Keratinocyte (primary cell): Measurements from ENCODE around the gene RUNX1. TPM values are rescaled to one million over a fixed set of nuclear protein-coding genes. Genes with fewer than 3 reads are reported as not detected.

Source experiments
- DNase-seq: peaks from one replicate; pipeline ENCODE4 v3.0.0-alpha.2; 2011; ENCODE audit warnings: low read depth, missing footprints, low spot score
- FAIRE-seq: peaks from 2 replicates; lab custom pipeline; 2011; peaks lifted over from hg19 to GRCh38; lab: Jason Lieb, UNC
- H2AFZ ChIP-seq: 2 replicates; pipeline ENCODE4 v1.6.0; 2012; ENCODE audit warnings: low read length, control low read depth, inconsistent platforms; ENCODE audit not compliant: control insufficient read depth
- H3K27ac ChIP-seq: 2 replicates; pipeline ENCODE4 v1.5.1; 2011; ENCODE audit warnings: low read length; ENCODE audit not compliant: control insufficient read depth, insufficient read depth
- H3K27me3 ChIP-seq: 3 replicates; pipeline ENCODE4 v1.6.0; 2011; ENCODE audit warnings: low read length; ENCODE audit not compliant: control insufficient read depth, insufficient read depth; ENCODE audit errors: extremely low read depth
- H3K36me3 ChIP-seq, 2 experiments: 2 replicates in 1 of 2; 3 replicates in 1 of 2; pipeline ENCODE4 v1.5.1; 2011; ENCODE audit warnings: low read length in 2 of 2, mild to moderate bottlenecking in 1 of 2; ENCODE audit not compliant: control insufficient read depth in 2 of 2, insufficient read depth in 2 of 2; ENCODE audit errors: extremely low read depth in 1 of 2
- H3K4me1 ChIP-seq: 3 replicates; pipeline ENCODE4 v1.5.1; 2011; ENCODE audit warnings: low read length; ENCODE audit not compliant: control insufficient read depth, insufficient read depth; ENCODE audit errors: extremely low read depth
- H3K4me2 ChIP-seq: 3 replicates; pipeline ENCODE4 v1.6.0; 2011; ENCODE audit warnings: low read depth, low read length; ENCODE audit not compliant: control insufficient read depth, insufficient read depth; ENCODE audit errors: extremely low read depth
- H3K4me3 ChIP-seq, 3 experiments: fragments of 200-600 bp in 1 of 3; sonication (generic) in 1 of 3; 2 replicates in 2 of 3; 3 replicates in 1 of 3; pipeline ENCODE4 v1.5.1; 2011 to 2016; ENCODE audit warnings: low read length in 3 of 3, mild to moderate bottlenecking in 3 of 3, control low read depth in 2 of 3, inconsistent platforms in 1 of 3, low read depth in 1 of 3, mixed read lengths in 1 of 3, mixed run types in 1 of 3, moderate library complexity in 1 of 3; ENCODE audit not compliant: control insufficient read depth in 2 of 3, insufficient read depth in 2 of 3; ENCODE audit errors: extremely low read depth in 1 of 3
- H3K79me2 ChIP-seq: 2 replicates; pipeline ENCODE4 v1.6.0; 2012; ENCODE audit warnings: low read length; ENCODE audit not compliant: control insufficient read depth, insufficient read depth
- H3K9ac ChIP-seq: 3 replicates; pipeline ENCODE4 v1.6.0; 2011; ENCODE audit warnings: low read length; ENCODE audit not compliant: control insufficient read depth, insufficient read depth; ENCODE audit errors: extremely low read depth
- H3K9me1 ChIP-seq: 3 replicates; pipeline ENCODE4 v1.6.0; 2011; ENCODE audit warnings: low read length; ENCODE audit not compliant: control insufficient read depth, insufficient read depth; ENCODE audit errors: extremely low read depth
- H3K9me3 ChIP-seq: 2 replicates; pipeline ENCODE4 v1.5.1; 2012; ENCODE audit warnings: low read depth, low read length; ENCODE audit not compliant: control insufficient read depth
- H4K20me1 ChIP-seq: 3 replicates; pipeline ENCODE4 v1.6.0; 2011; ENCODE audit warnings: low read length; ENCODE audit not compliant: control insufficient read depth, insufficient read depth; ENCODE audit errors: extremely low read depth
- EZH2 ChIP-seq: IDR thresholded peaks from one replicate; pipeline ENCODE4 v1.6.1; 2012; ENCODE audit warnings: inconsistent platforms, mild to moderate bottlenecking, low read length, moderate library complexity
- dilution Hi-C: fragments of 300-500 bp; cut with MboI; formaldehyde crosslinking; loops from one replicate; pipeline ENCODE4 v1.7.0; 2020; ENCODE audit warnings: low sequenced_read_pairs; ENCODE audit not compliant: extremely low pct_ligation_motif_present
- polyA plus RNA-seq, 5 experiments: library from polyadenylated mRNA; depleted of rRNA in 3 of 5; stranded (reverse) in 3 of 5; stranded (forward) in 1 of 5; unstranded in 1 of 5; fragments of >200 nt; gene quantifications; 1 replicate in 1 of 5; 2 replicates in 3 of 5; 3 replicates in 1 of 5; pipeline versions ENCODE4 v1.2.1 to v1.2.3, GENCODE V29; 2011 to 2012; ENCODE audit warnings: missing spikeins in 2 of 5, low read depth in 1 of 5, low replicate concordance in 1 of 5
- TF ChIP-seq, protein P1 (sequence below), 3 experiments: IDR thresholded peaks in 1 of 3; conservative IDR thresholded peaks in 1 of 3; optimal IDR thresholded peaks in 1 of 3; 2 replicates in 2 of 3; 3 replicates in 1 of 3; pipeline versions ENCODE3 to v1.5.1; 2011; ENCODE audit warnings: low read length in 3 of 3, mild to moderate bottlenecking in 3 of 3, moderate library complexity in 2 of 3, control low read depth in 1 of 3, inconsistent platforms in 1 of 3; ENCODE audit not compliant: insufficient read depth in 2 of 3; ENCODE audit errors: extremely low read depth in 1 of 3

The RUNX1 gene
- polyA plus RNA-seq, 1 donor (not counting 4 experiments of a cell fraction or from before 2014, with no cell fraction given): 44.9 TPM

DNA sequence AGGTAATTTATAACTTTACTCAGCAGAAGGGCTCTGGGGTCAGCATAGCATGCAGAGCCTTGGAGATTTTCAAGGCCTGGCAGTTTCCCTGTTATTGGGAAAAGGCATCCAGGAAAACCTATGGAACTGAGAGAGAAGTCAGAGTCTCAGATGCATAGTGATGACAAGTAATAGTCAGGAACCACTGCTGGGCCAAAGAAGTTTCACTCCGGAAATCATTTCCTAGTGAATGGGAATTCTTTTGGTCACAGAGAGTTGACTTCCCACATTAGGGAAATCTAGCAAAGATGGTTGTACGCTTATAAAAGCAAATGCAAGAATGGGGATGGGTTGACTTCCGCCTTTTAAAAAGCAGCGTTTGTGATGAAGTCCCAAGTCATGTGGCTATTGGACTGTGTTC lies 28.4 kb upstream of the RUNX1 start:
- no peak overlapping the region for H3K4me3 ChIP-seq
- no peaks in the 10 kb centered on the region for H3K27me3 ChIP-seq
- H3K9ac ChIP-seq: no peak overlapping the region
- no peak overlapping the region for H3K4me2 ChIP-seq
- TF ChIP-seq, protein P1, sequence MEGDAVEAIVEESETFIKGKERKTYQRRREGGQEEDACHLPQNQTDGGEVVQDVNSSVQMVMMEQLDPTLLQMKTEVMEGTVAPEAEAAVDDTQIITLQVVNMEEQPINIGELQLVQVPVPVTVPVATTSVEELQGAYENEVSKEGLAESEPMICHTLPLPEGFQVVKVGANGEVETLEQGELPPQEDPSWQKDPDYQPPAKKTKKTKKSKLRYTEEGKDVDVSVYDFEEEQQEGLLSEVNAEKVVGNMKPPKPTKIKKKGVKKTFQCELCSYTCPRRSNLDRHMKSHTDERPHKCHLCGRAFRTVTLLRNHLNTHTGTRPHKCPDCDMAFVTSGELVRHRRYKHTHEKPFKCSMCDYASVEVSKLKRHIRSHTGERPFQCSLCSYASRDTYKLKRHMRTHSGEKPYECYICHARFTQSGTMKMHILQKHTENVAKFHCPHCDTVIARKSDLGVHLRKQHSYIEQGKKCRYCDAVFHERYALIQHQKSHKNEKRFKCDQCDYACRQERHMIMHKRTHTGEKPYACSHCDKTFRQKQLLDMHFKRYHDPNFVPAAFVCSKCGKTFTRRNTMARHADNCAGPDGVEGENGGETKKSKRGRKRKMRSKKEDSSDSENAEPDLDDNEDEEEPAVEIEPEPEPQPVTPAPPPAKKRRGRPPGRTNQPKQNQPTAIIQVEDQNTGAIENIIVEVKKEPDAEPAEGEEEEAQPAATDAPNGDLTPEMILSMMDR (optimal IDR thresholded peaks at IDR 0.05 in 1 of 3, IDR thresholded peaks at IDR 0.05 in 1 of 3, conservative IDR thresholded peaks at IDR 0.05 in 1 of 3; ENCODE audit: extremely low read depth in 1 of 3, insufficient read depth in 2 of 3, low read length in 3 of 3): no peak
- no peak for TF ChIP-seq EZH2
- dilution Hi-C loops: no loop called here
- H3K79me2 ChIP-seq: no peaks in the 10 kb centered on the region
- H3K36me3 ChIP-seq: no peaks in the 10 kb centered on the region
- FAIRE-seq (no peak), DNase-seq (no peak)
- no peaks in the 10 kb centered on the region for H4K20me1 ChIP-seq
- no peak overlapping the region for H2AFZ ChIP-seq
- H3K9me3 ChIP-seq: no peaks in the 10 kb centered on the region
- H3K27ac ChIP-seq: no peak overlapping the region
- H3K4me1 ChIP-seq: peaks cover 24% of the 10 kb centered on the region
- H3K9me1 ChIP-seq: no peaks in the 10 kb centered on the region

GRCh38 chr21:35075546-35075945 lies 26.4 kb upstream of the RUNX1 start:
- no peaks in the 10 kb centered on the region for H3K36me3 ChIP-seq
- peak overlapping the region; percentile 48 for H2AFZ ChIP-seq
- no peaks in the 10 kb centered on the region for H3K79me2 ChIP-seq
- H3K27me3 ChIP-seq: no peaks in the 10 kb centered on the region
- dilution Hi-C loops: no loop called here
- peaks cover 21% of the 10 kb centered on the region for H3K4me1 ChIP-seq
- no peaks in the 10 kb centered on the region for H4K20me1 ChIP-seq
- H3K27ac ChIP-seq: peak overlapping the region; percentile 8
- TF ChIP-seq, protein P1 (optimal IDR thresholded peaks at IDR 0.05 in 1 of 3, IDR thresholded peaks at IDR 0.05 in 1 of 3, conservative IDR thresholded peaks at IDR 0.05 in 1 of 3; ENCODE audit: extremely low read depth in 1 of 3, insufficient read depth in 2 of 3, low read length in 3 of 3): no peak
- TF ChIP-seq EZH2: no peak
- peak; percentile 63 for DNase-seq
- H3K4me2 ChIP-seq: peak overlapping the region; percentile 17
- no peaks in the 10 kb centered on the region for H3K9me3 ChIP-seq
- no peak overlapping the region for H3K4me3 ChIP-seq
- H3K9ac ChIP-seq: no peak overlapping the region
- peak; percentile 95 for FAIRE-seq
- no peaks in the 10 kb centered on the region for H3K9me1 ChIP-seq
